ENCODE measurements around the gene FASLG.
A peak's percentile ranks its signal among the peaks of the same experiment; 100 is the strongest.
"Not testable (repeated sequence)": the region's sequence is repeated elsewhere in the genome, so short reads cannot be mapped to it uniquely, and the experiment has no call there.

FASLG gene, protein sequence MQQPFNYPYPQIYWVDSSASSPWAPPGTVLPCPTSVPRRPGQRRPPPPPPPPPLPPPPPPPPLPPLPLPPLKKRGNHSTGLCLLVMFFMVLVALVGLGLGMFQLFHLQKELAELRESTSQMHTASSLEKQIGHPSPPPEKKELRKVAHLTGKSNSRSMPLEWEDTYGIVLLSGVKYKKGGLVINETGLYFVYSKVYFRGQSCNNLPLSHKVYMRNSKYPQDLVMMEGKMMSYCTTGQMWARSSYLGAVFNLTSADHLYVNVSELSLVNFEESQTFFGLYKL

DNA sequence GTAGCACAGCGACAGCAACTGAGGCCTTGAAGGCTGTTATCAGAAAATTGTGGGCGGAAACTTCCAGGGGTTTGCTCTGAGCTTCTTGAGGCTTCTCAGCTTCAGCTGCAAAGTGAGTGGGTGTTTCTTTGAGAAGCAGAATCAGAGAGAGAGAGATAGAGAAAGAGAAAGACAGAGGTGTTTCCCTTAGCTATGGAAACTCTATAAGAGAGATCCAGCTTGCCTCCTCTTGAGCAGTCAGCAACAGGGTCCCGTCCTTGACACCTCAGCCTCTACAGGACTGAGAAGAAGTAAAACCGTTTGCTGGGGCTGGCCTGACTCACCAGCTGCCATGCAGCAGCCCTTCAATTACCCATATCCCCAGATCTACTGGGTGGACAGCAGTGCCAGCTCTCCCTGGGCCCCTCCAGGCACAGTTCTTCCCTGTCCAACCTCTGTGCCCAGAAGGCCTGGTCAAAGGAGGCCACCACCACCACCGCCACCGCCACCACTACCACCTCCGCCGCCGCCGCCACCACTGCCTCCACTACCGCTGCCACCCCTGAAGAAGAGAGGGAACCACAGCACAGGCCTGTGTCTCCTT, at the start of gene FASLG:
Gene FASLG (plus strand): TSS at position 233 of the 583 bp plus-strand sequence. CDS start 99 bp downstream, at position 332.
- TF ChIP-seq, protein P1, sequence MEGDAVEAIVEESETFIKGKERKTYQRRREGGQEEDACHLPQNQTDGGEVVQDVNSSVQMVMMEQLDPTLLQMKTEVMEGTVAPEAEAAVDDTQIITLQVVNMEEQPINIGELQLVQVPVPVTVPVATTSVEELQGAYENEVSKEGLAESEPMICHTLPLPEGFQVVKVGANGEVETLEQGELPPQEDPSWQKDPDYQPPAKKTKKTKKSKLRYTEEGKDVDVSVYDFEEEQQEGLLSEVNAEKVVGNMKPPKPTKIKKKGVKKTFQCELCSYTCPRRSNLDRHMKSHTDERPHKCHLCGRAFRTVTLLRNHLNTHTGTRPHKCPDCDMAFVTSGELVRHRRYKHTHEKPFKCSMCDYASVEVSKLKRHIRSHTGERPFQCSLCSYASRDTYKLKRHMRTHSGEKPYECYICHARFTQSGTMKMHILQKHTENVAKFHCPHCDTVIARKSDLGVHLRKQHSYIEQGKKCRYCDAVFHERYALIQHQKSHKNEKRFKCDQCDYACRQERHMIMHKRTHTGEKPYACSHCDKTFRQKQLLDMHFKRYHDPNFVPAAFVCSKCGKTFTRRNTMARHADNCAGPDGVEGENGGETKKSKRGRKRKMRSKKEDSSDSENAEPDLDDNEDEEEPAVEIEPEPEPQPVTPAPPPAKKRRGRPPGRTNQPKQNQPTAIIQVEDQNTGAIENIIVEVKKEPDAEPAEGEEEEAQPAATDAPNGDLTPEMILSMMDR (IDR thresholded peaks at IDR 0.05; ENCODE audit: insufficient read depth, missing control alignments): no peak
- DNase-seq (ENCODE audit: insufficient read length, low spot score): no peak
- no peak for FAIRE-seq

DNA sequence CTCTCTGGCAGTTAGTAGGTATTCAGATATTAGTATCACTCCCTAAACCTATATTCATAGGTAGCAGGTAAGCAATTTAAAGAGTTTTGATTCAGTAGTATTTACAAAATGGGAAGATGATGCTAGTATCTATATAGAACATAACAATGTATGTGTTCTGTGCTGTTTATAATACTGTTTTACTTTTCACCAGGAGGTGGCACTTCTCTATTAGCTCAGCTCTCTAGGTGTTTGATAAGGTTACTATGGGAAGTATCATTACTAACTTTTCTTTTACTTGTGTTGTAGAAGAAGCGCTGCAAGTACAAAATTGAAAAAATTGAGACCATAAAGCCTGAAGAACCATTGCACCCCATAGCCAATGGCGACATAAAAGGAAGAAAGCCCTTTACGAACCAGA, 49.4 kb upstream of the FASLG start:
- FAIRE-seq (no peak), DNase-seq (ENCODE audit: insufficient read length, low spot score) (no peak)
- TF ChIP-seq, protein P1 (IDR thresholded peaks at IDR 0.05; ENCODE audit: insufficient read depth, missing control alignments): peak; percentile 22

DNA sequence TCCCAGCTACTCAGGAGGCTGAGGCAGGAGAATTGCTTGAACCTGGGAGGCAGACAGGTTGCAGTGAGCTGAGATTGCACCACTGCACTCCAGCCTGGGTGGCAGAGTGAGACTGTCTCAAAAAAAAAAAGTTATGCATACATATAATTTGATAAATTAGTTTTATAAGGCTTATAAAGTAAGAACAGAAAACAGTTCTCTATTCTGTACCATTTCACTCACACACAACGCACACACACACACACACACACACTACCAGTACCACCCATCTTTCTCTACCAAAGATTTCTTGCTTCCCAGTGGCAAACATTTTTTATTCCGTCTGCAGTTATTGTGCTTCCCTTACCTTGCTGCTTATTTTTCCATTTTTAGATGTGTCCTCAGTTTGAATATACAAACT, 46.4 kb upstream of the FASLG start:
- no peak for DNase-seq (ENCODE audit: insufficient read length, low spot score)
- TF ChIP-seq, protein P1 (IDR thresholded peaks at IDR 0.05; ENCODE audit: insufficient read depth, missing control alignments): no peak
- FAIRE-seq: no peak

DNA sequence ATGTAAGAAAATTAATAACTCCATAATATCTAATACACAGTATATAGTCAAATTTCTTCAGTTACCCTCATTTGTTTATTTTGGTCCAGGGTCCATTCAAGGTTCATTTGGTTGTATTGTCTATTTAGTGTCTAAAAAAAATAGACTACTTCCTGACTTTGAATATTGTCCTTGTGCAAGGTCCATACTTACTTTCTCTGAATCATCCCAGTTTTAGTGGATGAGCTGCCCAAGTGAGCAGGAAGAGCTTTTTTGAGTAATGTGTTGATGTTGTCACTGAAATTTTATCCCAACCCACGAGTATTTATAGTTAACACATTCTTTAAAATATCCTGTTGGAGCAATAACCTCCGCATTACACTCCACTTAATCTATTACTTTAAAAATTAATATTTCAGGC, 45.6 kb upstream of the FASLG start:
- TF ChIP-seq, protein P1 (IDR thresholded peaks at IDR 0.05; ENCODE audit: insufficient read depth, missing control alignments): no peak
- DNase-seq (ENCODE audit: insufficient read length, low spot score): no peak
- FAIRE-seq: no peak

DNA sequence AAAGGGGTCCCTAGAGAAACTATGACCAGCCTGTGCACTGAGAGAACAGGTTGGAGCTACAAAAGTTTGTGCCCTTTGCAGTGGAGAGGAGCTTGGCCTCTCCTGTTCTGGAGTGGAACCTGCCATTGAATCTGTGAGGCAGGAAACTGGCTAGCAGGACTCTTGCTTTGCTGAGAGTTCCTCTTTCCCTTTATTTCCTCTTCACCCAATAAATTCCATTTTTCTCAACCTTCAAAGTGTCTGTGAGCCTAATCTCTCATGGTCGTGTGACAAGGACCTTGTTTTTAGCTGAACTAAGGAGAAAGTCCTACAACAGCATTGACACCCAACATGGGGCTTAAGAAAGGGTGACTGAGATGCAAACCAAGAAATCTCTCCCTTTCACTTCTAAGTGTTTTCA, 42.7 kb upstream of the FASLG start:
- TF ChIP-seq, protein P1 (IDR thresholded peaks at IDR 0.05; ENCODE audit: insufficient read depth, missing control alignments): no peak
- FAIRE-seq (no peak), DNase-seq (ENCODE audit: insufficient read length, low spot score) (no peak)

DNA sequence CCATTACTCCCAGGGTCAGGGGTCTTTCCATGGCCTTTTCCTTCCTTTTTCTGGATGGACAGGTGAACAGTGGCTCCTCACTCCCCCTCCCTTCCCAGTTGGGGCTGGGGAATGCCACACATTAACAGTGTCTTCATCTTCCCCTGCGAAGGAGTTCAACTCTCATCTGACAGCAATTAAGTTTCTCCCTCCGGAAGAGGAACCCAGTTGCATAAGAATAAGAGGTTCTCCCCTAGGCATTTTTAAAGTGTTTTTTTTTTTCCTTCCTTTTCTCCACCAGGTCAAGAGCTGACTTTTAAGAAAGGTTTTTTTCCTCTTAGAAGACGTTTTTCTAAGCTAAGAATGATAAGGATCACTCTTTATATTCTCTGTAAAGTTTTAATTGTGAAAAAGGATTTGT, 42.3 kb upstream of the FASLG start:
- TF ChIP-seq, protein P1 (IDR thresholded peaks at IDR 0.05; ENCODE audit: insufficient read depth, missing control alignments): no peak
- FAIRE-seq (no peak), DNase-seq (ENCODE audit: insufficient read length, low spot score) (no peak)

DNA sequence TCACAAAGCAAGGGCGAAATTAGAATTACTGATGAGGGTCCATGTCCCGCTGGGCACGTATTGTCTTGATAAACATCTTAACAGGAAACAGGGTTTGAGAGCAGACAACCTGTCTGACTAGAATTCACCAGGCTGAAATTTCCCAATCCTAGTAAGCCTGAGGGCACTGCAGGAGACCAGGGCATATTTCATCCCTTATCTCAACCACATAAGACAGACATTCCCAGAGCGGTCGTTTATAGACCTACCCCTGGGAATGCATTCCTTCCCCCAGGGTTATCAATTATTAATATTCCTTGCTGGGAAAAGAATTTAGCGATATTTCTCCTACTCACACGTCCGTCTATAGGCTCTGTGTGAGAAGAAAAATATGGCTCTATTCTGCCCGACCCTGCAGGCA, 38.3 kb upstream of the FASLG start:
- FAIRE-seq; DNase-seq (ENCODE audit: insufficient read length, low spot score): not testable (repeated sequence)
